Femur (tissue), 1 donor: ENCODE data around the gene FAM3D.
"Not testable (repeated sequence)": the region's sequence is repeated elsewhere in the genome, so short reads cannot be mapped to it uniquely, and the experiment has no call there.

Source experiments
- DNase-seq: peaks from one replicate; pipeline ENCODE4 v3.0.0-alpha.2; 2017

Gene FAM3D

GRCh38 chr3:58683001-58683458, 16.5 kb upstream of the FAM3D start:
- DNase-seq = peak; percentile 68

- no peak for DNase-seq
These were observed 15.3 kb upstream of the FAM3D start for GRCh38 chr3:58681863-58682262.

GRCh38 chr3:58680879-58681525, 14.4 kb upstream of the FAM3D start:
- no peak for DNase-seq

GRCh38 chr3:58679974-58680666, 13.5 kb upstream of the FAM3D start:
- DNase-seq = peak; percentile 42

- no peak for DNase-seq
These were observed 12.9 kb upstream of the FAM3D start for GRCh38 chr3:58679446-58679845.

- not testable (repeated sequence) for DNase-seq
These were observed 11.8 kb upstream of the FAM3D start for GRCh38 chr3:58678177-58678970.

- DNase-seq = no peak
These were observed 6.3 kb upstream of the FAM3D start for GRCh38 chr3:58672880-58673279.

GRCh38 chr3:58672451-58672850, 5.9 kb upstream of the FAM3D start:
- DNase-seq = no peak

GRCh38 chr3:58670506-58671135, 4.0 kb upstream of the FAM3D start:
- no peak for DNase-seq

GRCh38 chr3:58668247-58668646, 1.7 kb upstream of the FAM3D start:
- no peak for DNase-seq

GRCh38 chr3:58667704-58668103, 1.1 kb upstream of the FAM3D start:
- no peak for DNase-seq

- no peak for DNase-seq
These were observed 655 bp upstream of the FAM3D start for GRCh38 chr3:58667229-58667628.

- DNase-seq = no peak
These were observed 1.2 kb downstream of the FAM3D start for GRCh38 chr3:58665405-58665804.

- no peak for DNase-seq
These were observed 2.0 kb downstream of the FAM3D start for GRCh38 chr3:58664611-58665010.

GRCh38 chr3:58661836-58662420, 4.6 kb downstream of the FAM3D start:
- no peak for DNase-seq

- no peak for DNase-seq
These were observed 5.6 kb downstream of the FAM3D start for GRCh38 chr3:58660998-58661397.

- no peak for DNase-seq
These were observed 7.4 kb downstream of the FAM3D start for GRCh38 chr3:58659051-58659675.

- DNase-seq = no peak
These were observed 8.1 kb downstream of the FAM3D start for GRCh38 chr3:58658508-58658907.

- DNase-seq = no peak
These were observed 8.9 kb downstream of the FAM3D start for GRCh38 chr3:58657571-58658141.

GRCh38 chr3:58657036-58657520, 9.5 kb downstream of the FAM3D start:
- no peak for DNase-seq

- DNase-seq = no peak
These were observed 9.9 kb downstream of the FAM3D start for GRCh38 chr3:58656631-58657030.

- no peak for DNase-seq
These were observed 12.1 kb downstream of the FAM3D start for GRCh38 chr3:58654466-58654865.
